H9 (cell line): Measurements from ENCODE around the gene ELK1. TPM values are rescaled to one million over a fixed set of nuclear protein-coding genes. Genes with fewer than 3 reads are reported as not detected.

Experiments used
- DNase-seq: peaks from one replicate; pipeline ENCODE4 v3.0.0-alpha.2; 2017
- H2AFZ ChIP-seq: one replicate; pipeline ENCODE4 v1.6.1; 2013; ENCODE audit warnings: mild to moderate bottlenecking, low read length, control low read depth, moderate library complexity
- H2AK5ac ChIP-seq: 2 replicates; pipeline ENCODE4 v1.6.1; 2013; ENCODE audit warnings: low read length, control low read depth, mixed read lengths; ENCODE audit not compliant: insufficient read length
- H2BK120ac ChIP-seq: one replicate; pipeline ENCODE4 v1.6.1; 2013; ENCODE audit warnings: low read depth, mild to moderate bottlenecking, low read length, control low read depth, inconsistent platforms; ENCODE audit not compliant: poor library complexity, severe bottlenecking
- H2BK12ac ChIP-seq: 2 replicates; pipeline ENCODE4 v1.6.1; 2013; ENCODE audit warnings: low read length, control low read depth, mixed read lengths, low read depth; ENCODE audit not compliant: insufficient read length
- H2BK15ac ChIP-seq: 2 replicates; pipeline ENCODE4 v1.6.1; 2013; ENCODE audit warnings: low read depth, low read length, control low read depth
- H2BK20ac ChIP-seq: one replicate; pipeline ENCODE4 v1.6.1; 2013; ENCODE audit warnings: low read depth, mild to moderate bottlenecking, low read length, control low read depth, inconsistent platforms; ENCODE audit not compliant: poor library complexity, severe bottlenecking
- H2BK5ac ChIP-seq: 2 replicates; pipeline ENCODE4 v1.6.1; 2013; ENCODE audit warnings: low read length, control low read depth, mixed read lengths; ENCODE audit not compliant: insufficient read length
- H3K14ac ChIP-seq: 2 replicates; pipeline ENCODE4 v1.6.1; 2013; ENCODE audit warnings: low read length, control low read depth; ENCODE audit not compliant: insufficient read depth
- H3K18ac ChIP-seq: 2 replicates; pipeline ENCODE4 v1.6.1; 2013; ENCODE audit warnings: low read depth, mild to moderate bottlenecking, mixed read lengths, low read length, control low read depth; ENCODE audit not compliant: insufficient read length
- H3K23ac ChIP-seq: 2 replicates; pipeline ENCODE4 v1.6.1; 2013; ENCODE audit warnings: low read length, control low read depth, mixed read lengths, low read depth; ENCODE audit not compliant: insufficient read length
- H3K23me2 ChIP-seq: 2 replicates; pipeline ENCODE4 v1.6.1; 2013; ENCODE audit warnings: low read depth, mild to moderate bottlenecking, mixed read lengths, low read length, control low read depth; ENCODE audit not compliant: insufficient read length, poor library complexity, severe bottlenecking
- H3K27ac ChIP-seq: 2 replicates; pipeline ENCODE4 v1.5.1; 2013; ENCODE audit warnings: low read length, control low read depth, mixed read lengths, low read depth; ENCODE audit not compliant: insufficient read length
- H3K27me3 ChIP-seq: 2 replicates; pipeline ENCODE4 v1.6.1; 2013; ENCODE audit warnings: low read length, control low read depth, inconsistent platforms; ENCODE audit not compliant: insufficient read depth
- H3K4ac ChIP-seq: 2 replicates; pipeline ENCODE4 v1.6.1; 2013; ENCODE audit warnings: low read depth, mild to moderate bottlenecking, control low read depth, inconsistent platforms, low read length, moderate library complexity
- H3K4me1 ChIP-seq: 2 replicates; pipeline ENCODE4 v1.6.1; 2013; ENCODE audit warnings: low read length, control low read depth, inconsistent platforms; ENCODE audit not compliant: insufficient read depth
- H3K4me2 ChIP-seq: 2 replicates; pipeline ENCODE4 v1.6.1; 2013; ENCODE audit warnings: low read length, control low read depth, mixed read lengths; ENCODE audit not compliant: insufficient read length, insufficient read depth
- H3K56ac ChIP-seq: 2 replicates; pipeline ENCODE4 v1.6.1; 2013; ENCODE audit warnings: low read depth, mild to moderate bottlenecking, mixed read lengths, low read length, control low read depth; ENCODE audit not compliant: insufficient read length
- H3K79me1 ChIP-seq: 2 replicates; pipeline ENCODE4 v1.6.1; 2013; ENCODE audit warnings: low read depth, mild to moderate bottlenecking, moderate library complexity, low read length, control low read depth, inconsistent platforms; ENCODE audit not compliant: insufficient read depth, poor library complexity, severe bottlenecking
- H3K79me2 ChIP-seq: 2 replicates; pipeline ENCODE4 v1.6.1; 2013; ENCODE audit warnings: low read length, control low read depth, inconsistent platforms; ENCODE audit not compliant: insufficient read depth
- H3K9ac ChIP-seq: 2 replicates; pipeline ENCODE4 v1.6.1; 2013; ENCODE audit warnings: low read length, control low read depth, mixed read lengths; ENCODE audit not compliant: insufficient read length; ENCODE audit errors: extremely low read depth
- H3K9me3 ChIP-seq: one replicate; pipeline ENCODE4 v1.6.1; 2013; ENCODE audit warnings: low read depth, low read length, inconsistent platforms; ENCODE audit not compliant: control insufficient read depth
- H3T11ph ChIP-seq: one replicate; pipeline ENCODE4 v1.6.1; 2013; ENCODE audit warnings: mild to moderate bottlenecking, low read length, control low read depth, inconsistent platforms
- H4K20me1 ChIP-seq: one replicate; pipeline ENCODE4 v1.6.1; 2013; ENCODE audit not compliant: control insufficient read depth, insufficient read length, insufficient read depth
- H4K5ac ChIP-seq: 2 replicates; pipeline ENCODE4 v1.6.1; 2013; ENCODE audit warnings: low read depth, mild to moderate bottlenecking, mixed read lengths, low read length, control low read depth; ENCODE audit not compliant: insufficient read length
- H4K8ac ChIP-seq: replicated peaks from 2 replicates; pipeline ENCODE4 v1.6.1; 2013; ENCODE audit warnings: low read length, control low read depth, mixed read lengths, low read depth; ENCODE audit not compliant: insufficient read length
- H4K91ac ChIP-seq: 2 replicates; pipeline ENCODE4 v1.6.1; 2013; ENCODE audit warnings: low read depth, mild to moderate bottlenecking, moderate library complexity, mixed read lengths, low read length, control low read depth; ENCODE audit not compliant: insufficient read length
- H3K27ac Mint-ChIP-seq, 3 experiments: 2 replicates in 2 of 3; 3 replicates in 1 of 3; pipeline ENCODE4 v1.8.0; 2020 to 2021; ENCODE audit warnings: mixed read lengths in 3 of 3, mild to moderate bottlenecking in 1 of 3, moderate library complexity in 1 of 3
- H3K27me3 Mint-ChIP-seq: 2 replicates; pipeline ENCODE4 v1.8.0; 2021; ENCODE audit warnings: low read depth, mild to moderate bottlenecking, moderate library complexity, mixed read lengths
- H3K36me3 Mint-ChIP-seq, 3 experiments: 2 replicates in 2 of 3; 3 replicates in 1 of 3; pipeline ENCODE4 v1.8.0; 2020 to 2021; ENCODE audit warnings: low read depth in 3 of 3, mixed read lengths in 3 of 3; ENCODE audit not compliant: insufficient read depth in 1 of 3
- H3K4me1 Mint-ChIP-seq, 2 experiments: 2 replicates each; pipeline ENCODE4 v1.8.0; 2020; ENCODE audit warnings: mixed read lengths in 2 of 2
- H3K4me3 Mint-ChIP-seq, 2 experiments: 2 replicates in 1 of 2; 3 replicates in 1 of 2; pipeline ENCODE4 v1.8.0; 2020 to 2021; ENCODE audit warnings: mild to moderate bottlenecking in 2 of 2, mixed read lengths in 2 of 2, moderate library complexity in 1 of 2
- H3K9me3 Mint-ChIP-seq, 2 experiments: 2 replicates in 1 of 2; 3 replicates in 1 of 2; pipeline ENCODE4 v1.8.0; 2020; ENCODE audit warnings: mild to moderate bottlenecking in 2 of 2, mixed read lengths in 2 of 2, moderate library complexity in 1 of 2
- CTCF ChIP-seq: fragments of 200-600 bp; sonication (generic); conservative IDR thresholded peaks from 3 replicates; pipeline ENCODE4 v1.8.0; 2021; ENCODE audit warnings: antibody characterized with exemption, mild to moderate bottlenecking
- whole genome bisulfite sequencing: extraction: QIAGEN DNeasy Blood & Tissue Kit; methylation state at CpG from one replicate; pipeline ENCODE4 v1.1.7; 2013; ENCODE audit warnings: missing lambda C conversion rate, low lambda C conversion rate, mixed read lengths; ENCODE audit not compliant: insufficient read length; ENCODE audit errors: extremely low coverage; 5-methylcytosine and 5-hydroxymethylcytosine counted together
- total RNA-seq: library from RNA; stranded (reverse); gene quantifications from 2 replicates; pipeline ENCODE4 v1.2.1, GENCODE V29; 2021

The ELK1 gene
- total RNA-seq, 1 experiment from 2014 or later = 49.8 TPM

- Mint-ChIP-seq H3K36me3 (peaks cover 0 to 7% (median 1%) of the 10 kb centered on the region in 3 experiments; a peak in 2 of 7 replicates), H3K27ac (no peak overlapping the region), H3K27me3 (peaks cover 7% of the 10 kb centered on the region), H3K9me3 (peaks cover 65 to 75% of the 10 kb centered on the region in 2 experiments), H3K4me3 (no peak overlapping the region), H3K4me1 (no peaks in the 10 kb centered on the region)
- Histone ChIP-seq H3K27me3 (no peaks in the 10 kb centered on the region), H3T11ph (no peak overlapping the region), H2BK15ac (no peak overlapping the region), H4K8ac (no peak overlapping the region), H2AFZ (no peak overlapping the region), H3K79me2 (no peaks in the 10 kb centered on the region), H3K79me1 (no peaks in the 10 kb centered on the region), H3K27ac (no peak overlapping the region), H3K4ac (no peak overlapping the region), H2BK20ac (no peak overlapping the region), H2BK120ac (no peak overlapping the region), H3K9me3 (peaks cover 46% of the 10 kb centered on the region), H3K4me1 (no peaks in the 10 kb centered on the region), H2BK5ac (no peak overlapping the region), H3K9ac (no peak overlapping the region), H3K56ac (no peak overlapping the region), H4K91ac (no peak overlapping the region), H4K20me1 (no peaks in the 10 kb centered on the region), H3K4me2 (no peak overlapping the region), H2BK12ac (no peak overlapping the region), H3K23ac (no peak overlapping the region), H3K23me2 (no peaks in the 10 kb centered on the region), H3K14ac (no peak overlapping the region), H3K18ac (no peak overlapping the region), H2AK5ac (no peak overlapping the region), H4K5ac (no peak overlapping the region)
- no CpG with 5 or more reads among the region's 1 CpG for WGBS
- TF ChIP-seq CTCF = no peak
- DNase-seq = no peak
These were observed 46.8 kb upstream of the ELK1 start for GRCh38 chrX:47697181-47697580.
